NCI-H446 treated with DMSO at 0.1 percent for 48 hours (cell line): ENCODE measurements around the gene TIMP1.
A peak's percentile ranks its signal among the peaks of the same experiment; 100 is the strongest.
"Not testable (repeated sequence)": the region's sequence is repeated elsewhere in the genome, so short reads cannot be mapped to it uniquely, and the experiment has no call there.

Source experiments
- DNase-seq: peaks from one replicate; lab custom pipeline; 2025; lab: John Stamatoyannopoulos, UW

TIMP1 gene

GRCh38 chrX:47603125-47603524, 20.9 kb downstream of the TIMP1 start:
- DNase-seq, result not testable (repeated sequence)

GRCh38 chrX:47605024-47605423, 22.8 kb downstream of the TIMP1 start:
- DNase-seq, result no peak

DNA sequence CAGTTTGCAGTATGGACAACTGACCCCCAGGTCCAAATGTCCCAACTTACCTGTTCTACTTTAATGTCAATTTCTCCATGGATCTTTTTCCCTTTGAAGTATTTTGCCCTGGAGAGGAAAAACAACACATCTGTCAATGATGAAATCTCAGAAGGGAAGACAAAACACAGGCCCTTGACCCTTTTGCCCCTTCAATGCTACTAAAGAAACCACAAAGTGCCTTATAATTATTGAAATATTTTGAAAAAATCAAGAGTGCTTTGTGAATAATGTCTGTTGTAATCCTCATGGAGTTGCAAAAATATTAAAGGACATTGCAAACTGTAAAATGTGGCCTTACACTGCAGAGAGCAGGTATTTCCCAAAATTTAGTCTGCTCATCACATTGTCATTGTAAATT, 24.9 kb downstream of the TIMP1 start:
- DNase-seq, result no peak

GRCh38 chrX:47608130-47608810, 26.0 kb downstream of the TIMP1 start:
- DNase-seq, result no peak

DNA sequence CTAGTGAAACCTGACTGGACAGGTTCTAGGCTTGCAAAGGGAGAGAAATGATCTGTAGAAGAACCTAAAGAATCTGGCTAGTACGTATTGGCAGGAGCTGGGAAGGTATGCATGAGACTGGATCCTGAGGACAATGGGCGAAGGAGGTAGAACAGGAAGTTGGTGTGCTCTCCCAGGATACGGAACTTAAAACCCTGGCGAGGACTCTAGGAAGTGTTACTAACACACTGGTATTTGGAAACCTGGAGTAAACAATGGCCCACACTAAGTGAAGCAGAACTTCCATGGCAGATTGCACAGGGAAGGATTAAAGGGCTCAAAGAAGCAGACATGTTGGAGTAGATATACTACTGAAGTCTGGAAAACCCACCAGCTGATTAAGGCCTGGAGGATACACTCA, 28.3 kb downstream of the TIMP1 start:
- DNase-seq, result no peak

DNA sequence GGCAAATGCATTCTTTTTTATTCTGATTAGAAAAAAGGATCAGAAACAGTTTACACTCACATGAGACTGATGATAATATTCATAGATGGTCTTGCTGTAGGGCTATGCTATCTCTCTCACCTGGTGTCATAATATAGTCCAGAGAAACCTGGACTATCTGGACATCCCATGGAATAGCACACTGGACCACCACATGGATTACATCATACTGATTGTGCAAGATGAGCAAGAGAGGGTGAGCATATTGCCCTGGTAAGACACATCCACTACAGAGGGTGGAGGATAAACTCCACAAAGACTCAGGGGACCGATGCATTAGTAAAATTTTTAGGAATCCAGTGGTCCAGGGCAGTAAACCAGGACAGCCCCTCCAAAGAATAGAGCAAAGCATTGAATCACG, 29.3 kb downstream of the TIMP1 start:
- DNase-seq, result no peak

- no peak for DNase-seq
Measured at GRCh38 chrX:47611926-47612325, 29.7 kb downstream of the TIMP1 start.

GRCh38 chrX:47612418-47612817, 30.2 kb downstream of the TIMP1 start:
- no peak for DNase-seq

DNA sequence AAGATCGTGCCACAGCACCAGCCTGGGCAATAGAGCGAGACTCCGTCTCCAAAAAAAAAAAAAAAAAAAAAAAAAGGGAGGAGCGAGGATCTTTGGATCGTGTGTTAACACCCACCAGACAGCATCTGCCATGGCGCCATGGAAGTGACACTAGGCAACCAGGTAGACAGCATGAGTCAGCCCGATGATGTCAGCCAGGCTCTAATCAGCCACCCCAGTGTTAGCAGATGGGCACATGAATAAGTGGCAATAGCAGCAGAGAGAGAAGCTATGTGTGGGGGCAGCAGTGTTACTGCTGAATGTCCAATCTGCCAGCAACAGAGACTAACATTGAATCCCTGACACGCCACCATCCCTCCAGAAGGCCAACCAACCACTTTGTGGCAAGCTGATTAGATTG, 30.8 kb downstream of the TIMP1 start:
- DNase-seq, result no peak

GRCh38 chrX:47614618-47615017, 32.4 kb downstream of the TIMP1 start:
- DNase-seq, result no peak

- no peak for DNase-seq
Measured at GRCh38 chrX:47618923-47619485, 36.8 kb downstream of the TIMP1 start.

DNA sequence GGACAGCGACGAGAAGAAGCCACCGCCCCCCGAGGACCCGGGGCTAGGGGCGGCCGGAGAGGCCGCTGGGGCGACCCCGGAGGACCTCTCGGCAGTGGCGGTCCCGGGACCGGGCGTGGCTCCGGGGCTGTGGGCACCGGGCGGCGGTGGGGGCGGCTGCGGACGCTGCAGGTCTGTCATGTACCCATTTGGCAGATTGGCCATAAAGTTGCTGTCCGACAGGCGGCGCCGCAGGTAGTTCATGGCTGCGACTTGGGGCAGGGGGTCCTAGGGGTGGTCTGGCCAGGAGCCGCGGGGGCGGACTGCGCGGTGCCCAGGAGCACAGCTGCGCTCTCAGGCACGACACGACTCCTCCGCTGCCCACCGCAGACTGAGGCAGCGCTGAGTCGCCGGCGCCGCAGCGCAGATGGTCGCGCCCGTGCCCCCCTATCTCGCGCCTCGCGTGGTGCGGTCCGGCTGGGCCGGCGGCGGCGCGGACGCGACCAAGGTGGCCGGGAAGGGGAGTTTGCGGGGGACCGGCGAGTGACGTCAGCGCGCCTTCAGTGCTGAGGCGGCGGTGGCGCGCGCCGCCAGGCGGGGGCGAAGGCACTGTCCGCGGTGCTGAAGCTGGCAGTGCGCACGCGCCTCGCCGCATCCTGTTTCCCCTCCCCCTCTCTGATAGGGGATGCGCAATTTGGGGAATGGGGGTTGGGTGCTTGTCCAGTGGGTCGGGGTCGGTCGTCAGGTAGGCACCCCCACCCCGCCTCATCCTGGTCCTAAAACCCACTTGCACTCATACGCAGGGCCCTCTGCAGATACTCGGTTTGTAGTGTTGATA, 37.5 kb downstream of the TIMP1 start, which contains the start of gene SYN1:
TSS of gene SYN1 (minus strand) at position 372 of the 817 bp plus-strand sequence. CDS start at position 243, 129 bp downstream.
- DNase-seq, result peak; percentile 52

DNA sequence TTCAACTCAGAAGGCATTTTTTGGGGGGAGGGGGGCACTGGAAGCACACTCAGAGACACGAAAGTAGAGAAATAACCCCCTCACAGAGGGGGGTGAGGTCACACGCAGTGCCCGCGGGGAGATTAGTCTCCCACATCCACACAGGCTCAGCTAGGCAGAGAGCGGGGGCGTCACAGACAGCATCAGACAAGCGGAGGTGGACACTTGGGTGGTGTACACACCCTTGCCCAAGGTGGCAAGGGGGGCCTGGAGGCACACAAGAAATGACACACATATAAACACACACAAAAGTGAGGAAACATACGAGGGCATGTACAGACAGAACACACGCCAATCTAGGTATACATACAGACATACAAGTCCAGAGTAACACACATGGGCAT, 38.1 kb downstream of the TIMP1 start:
- no peak for DNase-seq

DNA sequence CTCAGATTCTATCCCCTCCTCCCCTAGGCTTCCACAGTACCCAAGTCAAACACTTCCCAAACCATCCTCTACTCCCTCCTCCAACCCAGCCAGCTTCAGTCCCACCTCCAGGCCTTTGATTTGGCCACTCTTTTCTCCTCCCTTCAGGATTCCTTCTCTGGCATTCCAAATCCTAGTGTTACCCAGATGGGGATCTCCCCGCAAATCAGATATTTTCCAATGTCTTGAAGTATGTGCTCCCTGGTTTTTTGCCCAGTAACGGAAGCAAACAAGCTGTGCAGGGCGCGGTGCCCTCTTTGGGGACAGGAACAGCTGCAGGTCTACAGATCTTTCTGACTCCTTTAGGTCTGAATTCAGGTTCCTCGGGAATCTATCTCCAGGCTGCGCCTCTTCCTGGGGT, 39.6 kb downstream of the TIMP1 start:
- DNase-seq, result no peak

- peak; percentile 73 for DNase-seq
Measured at GRCh38 chrX:47623540-47624027, 41.3 kb downstream of the TIMP1 start.

DNA sequence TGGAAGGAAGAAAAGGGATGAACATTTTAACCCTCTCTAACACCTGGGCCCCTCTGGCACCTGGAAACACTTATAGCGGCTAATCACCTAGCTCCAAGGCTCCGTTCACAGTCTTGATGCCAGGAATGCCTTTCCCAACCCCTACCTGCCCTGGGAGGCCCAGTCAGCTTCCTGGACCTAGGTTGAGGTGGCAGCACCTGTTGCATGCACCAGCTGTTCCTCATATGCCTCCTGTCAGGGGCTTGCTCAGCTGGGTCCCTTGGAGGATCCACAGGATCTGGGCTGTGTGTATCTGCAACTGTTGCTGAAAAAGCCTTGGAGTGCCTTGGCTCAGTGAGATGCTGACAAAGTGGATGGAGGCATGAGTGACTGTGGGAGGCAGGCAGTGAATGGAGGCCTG, 43.1 kb downstream of the TIMP1 start:
- DNase-seq, result no peak

GRCh38 chrX:47628982-47629381, 46.7 kb downstream of the TIMP1 start:
- no peak for DNase-seq

GRCh38 chrX:47629419-47630200, 47.4 kb downstream of the TIMP1 start, which contains the start of gene CFP:
CFP (minus strand) TSS chrX:47629930; CDS start chrX:47629844, 86 bp downstream.
- no peak for DNase-seq

GRCh38 chrX:47631676-47632075, 49.4 kb downstream of the TIMP1 start:
- no peak for DNase-seq

GRCh38 chrX:47632666-47633065, 50.4 kb downstream of the TIMP1 start:
- DNase-seq, result no peak

GRCh38 chrX:47633689-47634590, 51.7 kb downstream of the TIMP1 start:
- no peak for DNase-seq
